SU-DHL-6 (cell line): ENCODE data around the gene SOX5.

Experiments used
- EZH2phosphoT487 ChIP-seq: fragments of 200-600 bp; sonication (generic), shearing (Covaris generic); conservative IDR thresholded peaks from 2 replicates; pipeline ENCODE4 v1.6.1; 2018; ENCODE audit warnings: mild to moderate bottlenecking, antibody characterized with exemption, low read length, moderate library complexity, mixed read lengths
- TF ChIP-seq, protein P1 (sequence below): fragments of 200-600 bp; sonication (generic); IDR thresholded peaks from one replicate; pipeline ENCODE4 v1.5.1; 2017; ENCODE audit warnings: antibody characterized with exemption, mild to moderate bottlenecking, low read length, moderate library complexity; ENCODE audit not compliant: insufficient read depth, poor library complexity, severe bottlenecking

GRCh38 chr12:23760495-23760894 is 189.0 kb downstream of the SOX5 start:
- TF ChIP-seq, protein P1, sequence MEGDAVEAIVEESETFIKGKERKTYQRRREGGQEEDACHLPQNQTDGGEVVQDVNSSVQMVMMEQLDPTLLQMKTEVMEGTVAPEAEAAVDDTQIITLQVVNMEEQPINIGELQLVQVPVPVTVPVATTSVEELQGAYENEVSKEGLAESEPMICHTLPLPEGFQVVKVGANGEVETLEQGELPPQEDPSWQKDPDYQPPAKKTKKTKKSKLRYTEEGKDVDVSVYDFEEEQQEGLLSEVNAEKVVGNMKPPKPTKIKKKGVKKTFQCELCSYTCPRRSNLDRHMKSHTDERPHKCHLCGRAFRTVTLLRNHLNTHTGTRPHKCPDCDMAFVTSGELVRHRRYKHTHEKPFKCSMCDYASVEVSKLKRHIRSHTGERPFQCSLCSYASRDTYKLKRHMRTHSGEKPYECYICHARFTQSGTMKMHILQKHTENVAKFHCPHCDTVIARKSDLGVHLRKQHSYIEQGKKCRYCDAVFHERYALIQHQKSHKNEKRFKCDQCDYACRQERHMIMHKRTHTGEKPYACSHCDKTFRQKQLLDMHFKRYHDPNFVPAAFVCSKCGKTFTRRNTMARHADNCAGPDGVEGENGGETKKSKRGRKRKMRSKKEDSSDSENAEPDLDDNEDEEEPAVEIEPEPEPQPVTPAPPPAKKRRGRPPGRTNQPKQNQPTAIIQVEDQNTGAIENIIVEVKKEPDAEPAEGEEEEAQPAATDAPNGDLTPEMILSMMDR, result no peak
- TF ChIP-seq EZH2phosphoT487, result no peak
